Stomach smooth muscle (tissue), 2 donors: Measurements from ENCODE around the gene FGF1.

ENCODE experiments used
- H3K27ac ChIP-seq: one replicate; pipeline ENCODE4 v1.7.0; 2013; ENCODE audit warnings: mild to moderate bottlenecking, low read length, inconsistent platforms
- H3K27me3 ChIP-seq, 2 donors: one replicate each; pipeline ENCODE4 v1.7.0; 2013; ENCODE audit warnings: low read length in 2 of 2; ENCODE audit not compliant: insufficient read depth in 2 of 2, control insufficient read depth in 1 of 2
- H3K36me3 ChIP-seq, 2 donors: one replicate each; pipeline ENCODE4 v1.7.0; 2013; ENCODE audit warnings: low read length in 2 of 2; ENCODE audit not compliant: control insufficient read depth in 2 of 2, insufficient read depth in 2 of 2
- H3K4me1 ChIP-seq: one replicate; pipeline ENCODE4 v1.7.0; 2013; ENCODE audit warnings: low read length; ENCODE audit not compliant: control insufficient read depth, insufficient read depth
- H3K4me3 ChIP-seq, 2 donors: one replicate each; pipeline ENCODE4 v1.7.0; 2013; ENCODE audit warnings: low read length in 2 of 2
- H3K9ac ChIP-seq, 2 donors: one replicate each; pipeline ENCODE4 v1.7.0; 2013; ENCODE audit warnings: low read length in 2 of 2, mild to moderate bottlenecking in 1 of 2
- H3K9me3 ChIP-seq, 2 donors: one replicate each; pipeline ENCODE4 v1.7.0; 2013; ENCODE audit warnings: low read length in 2 of 2; ENCODE audit not compliant: control insufficient read depth in 2 of 2
- donor health status: healthy.
- donor health status: Pancreatic carcinoma.

The FGF1 gene

DNA sequence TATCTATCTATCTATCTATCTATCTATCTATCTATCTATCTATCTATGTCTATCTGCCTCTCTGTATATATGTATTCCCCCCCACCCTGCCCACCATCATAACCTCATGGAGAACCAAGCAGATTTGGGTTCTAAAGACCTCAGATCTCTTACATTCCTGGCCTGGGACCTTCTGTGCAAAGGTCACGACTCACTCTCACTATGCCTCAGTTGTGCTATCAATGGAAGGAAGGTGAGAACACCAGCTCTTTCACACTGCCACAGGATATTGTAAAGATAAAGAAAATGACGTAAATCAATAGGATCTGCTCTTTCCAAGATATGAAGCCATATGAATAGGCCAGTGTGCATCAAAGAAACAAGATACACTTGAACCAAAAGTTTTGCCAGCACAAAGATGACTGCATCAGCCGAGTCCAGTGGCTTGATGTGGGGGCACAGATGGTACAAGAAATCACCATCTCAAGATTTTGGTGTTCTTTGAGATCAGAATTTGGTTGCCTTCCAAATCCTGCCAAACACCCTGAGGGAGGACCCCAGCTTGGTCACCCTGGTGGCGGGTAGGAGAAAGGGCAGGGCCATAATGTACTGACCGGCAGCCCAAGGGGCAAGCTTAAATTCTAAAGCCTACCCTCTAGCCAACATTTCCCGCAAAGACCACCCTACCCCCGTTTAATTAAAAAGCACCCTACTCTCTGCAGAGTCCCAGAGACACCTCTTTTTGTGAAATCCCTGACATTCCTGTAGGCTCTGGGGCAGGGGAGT lies 8.4 kb upstream of the FGF1 start:
- Histone ChIP-seq H3K27ac (no peak overlapping the region), H3K9me3 (no peaks in the 10 kb centered on the region), H3K9ac (no peak overlapping the region), H3K4me3 (no peak overlapping the region), H3K27me3 (no peaks in the 10 kb centered on the region), H3K36me3 (no peaks in the 10 kb centered on the region), H3K4me1 (peaks cover 27% of the 10 kb centered on the region)

DNA sequence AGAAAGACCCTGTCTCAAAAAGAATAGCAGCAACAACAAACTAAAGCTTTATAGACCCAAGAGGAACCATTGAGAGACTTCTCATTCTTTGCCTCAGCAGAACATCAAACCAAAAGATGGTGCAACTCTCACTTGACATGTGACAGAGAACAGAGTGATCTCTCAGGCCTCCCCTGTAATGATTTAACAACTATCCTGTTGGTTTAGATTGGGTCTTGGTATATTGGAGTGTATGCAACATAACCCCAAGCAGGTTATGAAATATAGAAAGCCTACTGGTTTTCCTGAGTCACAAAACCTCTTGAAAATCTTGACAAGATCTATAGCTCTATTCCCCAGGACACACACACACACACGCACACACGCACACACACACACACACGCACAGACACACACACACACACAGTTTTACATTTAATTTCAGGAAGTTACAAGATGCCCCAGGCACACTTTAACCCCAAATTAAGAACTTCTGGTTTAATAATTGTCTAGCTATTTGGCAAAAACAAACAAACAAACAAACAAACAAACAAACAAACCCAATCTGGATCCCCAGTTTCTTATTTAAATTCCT lies 6.5 kb upstream of the FGF1 start:
- Histone ChIP-seq H3K27me3 (no peaks in the 10 kb centered on the region), H3K4me3 (no peak overlapping the region), H3K36me3 (no peaks in the 10 kb centered on the region), H3K9me3 (no peaks in the 10 kb centered on the region), H3K4me1 (peaks cover 8% of the 10 kb centered on the region), H3K27ac (no peak overlapping the region), H3K9ac (no peak overlapping the region)

DNA sequence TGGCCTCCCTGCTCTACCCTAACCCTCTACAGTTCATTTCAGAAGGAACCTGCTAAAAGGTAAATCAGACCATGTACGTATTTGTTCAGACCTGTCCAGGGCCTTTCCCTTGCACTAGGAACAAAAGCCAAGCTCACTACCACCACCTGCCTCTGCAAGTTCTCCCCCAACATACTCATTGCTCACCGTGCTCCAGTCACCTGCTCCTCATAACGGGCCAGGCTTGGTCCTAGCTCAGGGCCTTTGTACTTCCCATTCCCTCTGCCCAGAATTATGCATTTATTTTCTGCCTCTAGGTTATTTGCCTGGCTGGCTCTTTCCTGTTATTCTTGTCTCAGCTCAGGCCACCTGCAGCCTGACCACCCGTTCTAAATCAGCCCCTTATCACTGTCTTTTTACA lies 4.8 kb upstream of the FGF1 start:
- Histone ChIP-seq H3K9me3 (no peaks in the 10 kb centered on the region), H3K27me3 (no peaks in the 10 kb centered on the region), H3K4me3 (no peak overlapping the region), H3K4me1 (peaks cover 11% of the 10 kb centered on the region), H3K27ac (no peak overlapping the region), H3K9ac (no peak overlapping the region), H3K36me3 (no peaks in the 10 kb centered on the region)

DNA sequence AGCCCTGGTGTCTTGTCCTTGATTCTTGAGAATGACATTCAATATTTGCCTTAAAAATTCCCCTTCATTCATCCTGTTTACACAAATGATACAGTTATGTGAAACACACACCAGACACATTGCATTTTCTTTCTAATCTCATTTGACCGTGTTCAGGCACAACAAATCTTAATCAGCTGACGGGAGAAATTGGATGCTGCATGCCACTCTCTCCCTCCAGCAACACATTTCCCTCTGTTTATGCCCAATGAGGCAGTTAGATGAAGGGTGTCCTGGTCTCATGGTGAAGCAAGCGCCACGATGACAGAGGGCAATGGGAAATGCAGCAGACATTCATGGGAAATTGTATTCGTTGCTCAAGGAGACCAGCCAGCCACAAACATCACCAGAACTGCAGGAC lies 3.2 kb upstream of the FGF1 start:
- Histone ChIP-seq H3K9me3 (no peaks in the 10 kb centered on the region), H3K4me1 (peaks cover 25% of the 10 kb centered on the region), H3K27ac (no peak overlapping the region), H3K27me3 (no peaks in the 10 kb centered on the region), H3K9ac (no peak overlapping the region), H3K36me3 (no peaks in the 10 kb centered on the region), H3K4me3 (no peak overlapping the region)

DNA sequence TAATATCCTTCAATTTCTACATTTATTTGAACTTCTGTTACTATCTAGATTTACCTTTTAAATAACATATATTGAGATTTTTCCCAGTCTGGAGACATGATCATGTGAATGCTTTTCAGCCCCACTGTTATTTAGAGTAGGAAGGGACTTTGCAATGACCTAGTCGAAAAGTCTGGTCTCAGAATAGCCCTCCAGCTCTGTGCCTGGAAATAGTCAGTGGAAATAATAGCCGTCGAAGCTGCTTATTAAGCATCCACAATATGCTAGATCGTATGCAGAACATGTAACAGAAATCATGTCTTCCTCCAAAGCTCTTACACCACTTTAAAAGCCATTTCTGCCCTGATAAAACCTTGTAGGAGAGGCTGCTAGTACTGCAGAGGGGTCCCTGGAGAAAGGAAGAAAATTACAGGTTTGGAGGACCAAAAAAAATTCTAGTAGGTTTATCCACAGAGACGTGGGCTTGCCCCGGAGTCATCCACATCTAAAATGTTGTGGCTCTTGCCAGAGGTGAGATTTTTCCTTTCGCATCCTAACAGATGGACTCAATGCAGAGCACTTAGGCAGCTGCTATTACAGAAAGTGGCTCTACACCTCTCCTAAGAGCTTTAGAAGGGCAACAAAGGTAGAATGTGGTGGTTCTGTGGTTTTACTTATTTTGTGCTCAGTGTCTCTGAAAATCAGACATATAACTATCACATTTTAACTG lies 2.5 kb upstream of the FGF1 start:
- H3K9ac ChIP-seq, result no peak overlapping the region
- H3K4me1 ChIP-seq, result peaks cover 25% of the 10 kb centered on the region
- H3K9me3 ChIP-seq, result no peaks in the 10 kb centered on the region
- H3K36me3 ChIP-seq, result no peaks in the 10 kb centered on the region
- no peak overlapping the region for H3K4me3 ChIP-seq
- H3K27me3 ChIP-seq, result no peaks in the 10 kb centered on the region
- no peak overlapping the region for H3K27ac ChIP-seq

DNA sequence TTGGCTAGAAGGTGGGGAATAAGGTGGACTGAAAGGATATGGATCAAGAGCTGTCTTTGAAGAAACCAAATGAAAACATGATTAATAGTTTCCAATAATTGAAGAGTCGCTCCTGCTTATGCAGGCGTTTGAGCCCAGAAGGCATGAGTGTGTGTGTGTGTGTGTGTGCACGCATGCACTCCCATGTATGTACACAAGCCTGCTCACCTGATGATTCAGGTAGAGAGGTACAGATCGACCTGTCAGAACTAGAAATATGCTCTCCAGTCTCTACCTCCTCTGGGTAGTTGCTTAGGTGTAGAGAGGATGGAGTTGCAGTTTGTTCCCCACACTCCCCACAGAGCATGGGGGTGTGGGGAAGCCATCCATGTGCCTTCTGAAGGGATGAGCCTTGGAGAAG lies 1.1 kb upstream of the FGF1 start:
- no peak overlapping the region for H3K4me3 ChIP-seq
- peaks cover 25% of the 10 kb centered on the region for H3K4me1 ChIP-seq
- H3K27ac ChIP-seq, result peak overlapping the region; percentile 60
- no peaks in the 10 kb centered on the region for H3K27me3 ChIP-seq
- H3K36me3 ChIP-seq, result no peaks in the 10 kb centered on the region
- no peak overlapping the region for H3K9ac ChIP-seq
- no peaks in the 10 kb centered on the region for H3K9me3 ChIP-seq

DNA sequence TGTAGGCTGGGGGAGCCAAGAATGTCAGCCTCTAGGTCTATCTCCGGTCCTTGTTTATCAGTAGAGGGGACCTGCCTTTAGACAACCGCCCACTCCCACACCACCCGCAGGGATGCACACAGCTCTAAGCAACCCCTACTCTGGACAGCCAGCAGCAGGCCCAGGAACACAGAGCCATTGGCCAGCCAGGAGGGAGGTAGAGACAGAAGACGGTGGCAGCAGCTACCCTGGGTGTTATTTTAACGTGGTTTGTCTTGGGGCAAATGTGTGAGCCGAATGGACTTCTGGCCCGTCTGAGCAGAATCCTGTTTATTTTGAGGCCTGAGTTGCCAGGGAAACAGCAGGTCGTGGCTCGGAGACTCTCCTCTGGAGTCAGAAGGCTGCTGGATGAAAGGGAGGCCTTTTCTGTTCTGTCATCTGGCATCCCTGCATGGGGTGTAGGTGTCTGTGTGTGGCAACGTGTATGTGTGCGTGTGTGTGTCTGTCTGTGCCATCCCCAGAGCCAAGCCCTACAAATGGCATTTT lies 382 bp upstream of the FGF1 start:
- H3K4me1 ChIP-seq, result peaks cover 29% of the 10 kb centered on the region
- H3K27me3 ChIP-seq, result no peaks in the 10 kb centered on the region
- no peaks in the 10 kb centered on the region for H3K9me3 ChIP-seq
- no peaks in the 10 kb centered on the region for H3K36me3 ChIP-seq
- no peak overlapping the region for H3K4me3 ChIP-seq
- H3K27ac ChIP-seq, result peak overlapping the region; percentile 60
- H3K9ac ChIP-seq, result peak overlapping the region in 1 of 2 donors; percentile 42

DNA sequence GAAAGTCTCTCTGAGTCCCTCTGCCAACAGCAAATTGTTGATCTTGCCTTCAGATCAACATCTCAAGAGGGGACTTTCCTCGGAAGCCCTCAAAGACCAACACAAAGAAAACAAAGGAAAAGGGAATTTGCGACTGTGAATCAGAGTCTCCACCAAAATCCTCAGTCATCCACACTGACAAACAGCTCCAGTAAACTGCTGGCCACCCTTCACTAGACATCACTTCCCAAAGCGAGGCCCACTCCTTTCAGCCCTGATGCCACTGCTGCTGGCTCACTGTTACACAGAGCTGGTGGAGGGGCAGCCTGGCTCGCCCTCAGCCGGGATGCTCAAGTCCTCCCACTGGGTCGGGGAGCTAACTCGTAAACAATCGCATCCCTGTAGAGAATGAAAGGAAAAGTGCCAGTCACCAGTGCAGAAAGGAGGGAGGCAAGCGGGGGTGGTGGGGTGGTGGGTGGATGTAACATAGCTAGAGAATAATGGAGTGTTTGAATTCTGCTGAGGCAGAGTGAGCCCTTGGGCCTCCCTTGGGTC lies 1.3 kb downstream of the FGF1 start:
- Histone ChIP-seq H3K9ac (peak overlapping the region in 1 of 2 donors; percentile 13), H3K36me3 (no peaks in the 10 kb centered on the region), H3K4me3 (peak overlapping the region in 1 of 2 donors; percentile 35), H3K27me3 (no peaks in the 10 kb centered on the region), H3K4me1 (peaks cover 30% of the 10 kb centered on the region), H3K27ac (no peak overlapping the region), H3K9me3 (no peaks in the 10 kb centered on the region)

DNA sequence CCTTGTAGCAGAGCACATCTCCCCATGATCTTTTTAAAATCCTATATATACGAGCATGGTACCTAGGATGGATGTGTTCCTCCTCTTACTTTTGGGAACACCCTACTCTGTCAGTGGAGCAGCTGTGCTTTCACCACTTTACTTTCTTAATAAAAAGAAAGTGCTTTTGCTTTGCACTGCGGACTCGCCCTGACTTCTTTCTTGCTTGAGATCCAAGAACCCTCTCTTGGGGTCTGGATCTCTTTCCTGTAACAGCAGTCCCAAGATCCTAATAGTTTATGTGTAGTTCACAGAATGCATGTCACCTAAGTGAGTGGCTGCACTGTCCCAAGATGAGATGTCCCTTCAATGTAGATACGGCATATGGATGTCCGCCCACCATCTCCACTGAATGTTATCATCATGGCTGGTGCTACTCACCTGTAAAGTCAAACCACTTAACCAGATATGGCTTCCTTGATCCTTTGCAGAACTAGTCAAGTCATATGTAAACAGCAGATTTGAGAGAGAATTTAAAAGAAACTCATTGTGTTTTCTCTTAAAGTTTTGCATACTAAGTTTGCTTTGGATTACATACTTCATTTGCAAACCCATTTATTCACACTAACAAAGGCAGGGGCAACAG lies 1.9 kb downstream of the FGF1 start:
- no peak overlapping the region for H3K27ac ChIP-seq
- no peaks in the 10 kb centered on the region for H3K9me3 ChIP-seq
- H3K27me3 ChIP-seq, result no peaks in the 10 kb centered on the region
- no peak overlapping the region for H3K4me3 ChIP-seq
- H3K9ac ChIP-seq, result peak overlapping the region in 1 of 2 donors; percentile 13
- H3K36me3 ChIP-seq, result no peaks in the 10 kb centered on the region
- peaks cover 30% of the 10 kb centered on the region for H3K4me1 ChIP-seq

DNA sequence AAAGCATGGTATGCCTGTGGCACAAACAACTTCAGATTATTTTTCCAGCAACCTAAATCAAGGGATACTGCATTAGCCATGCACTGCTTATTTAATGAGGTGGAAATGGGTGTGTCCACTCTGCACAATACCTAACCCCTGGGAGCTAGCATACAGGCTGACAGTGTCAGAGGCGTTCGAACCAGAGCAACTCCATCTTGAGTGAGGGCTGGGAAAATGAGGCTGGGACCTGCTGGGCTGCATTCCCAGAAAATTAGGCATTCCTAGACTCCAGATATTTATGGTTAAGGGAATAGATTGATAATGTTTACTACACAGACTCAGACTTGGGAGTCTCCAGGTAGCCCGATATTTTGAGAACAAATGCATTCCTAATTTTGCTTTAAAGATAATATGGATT lies 2.8 kb downstream of the FGF1 start:
- Histone ChIP-seq H3K4me1 (peaks cover 30% of the 10 kb centered on the region), H3K27ac (no peak overlapping the region), H3K9me3 (no peaks in the 10 kb centered on the region), H3K4me3 (no peak overlapping the region), H3K9ac (no peak overlapping the region), H3K27me3 (no peaks in the 10 kb centered on the region), H3K36me3 (no peaks in the 10 kb centered on the region)
